T-helper 17 cell (primary cell): ENCODE results near the gene SCPEP1. TPM values are rescaled to one million over a fixed set of nuclear protein-coding genes. Genes with fewer than 3 reads are reported as not detected.
"Not testable (repeated sequence)": the region's sequence is repeated elsewhere in the genome, so short reads cannot be mapped to it uniquely, and the experiment has no call there.

Experiments used
- ATAC-seq: fragments of 150-1000 bp; cut with Tn5 transposase; 2 replicates; pipeline ENCODE4 v1.10.0; 2021; ENCODE audit warnings: mild to moderate bottlenecking, moderate library complexity
- DNase-seq, 3 donors: peaks; one replicate each; pipeline versions ENCODE4 v3.0.0 to v3.0.0-alpha.2; 2020 to 2021
- H3K9me3 ChIP-seq: one replicate; pipeline ENCODE4 v1.7.0; 2013; ENCODE audit warnings: low read length, mild to moderate bottlenecking; ENCODE audit not compliant: control insufficient read depth, poor library complexity, severe bottlenecking
- H3K27ac Mint-ChIP-seq: one replicate; pipeline ENCODE4 v1.8.0; 2022; ENCODE audit warnings: mild to moderate bottlenecking, moderate library complexity, mixed read lengths
- H3K27me3 Mint-ChIP-seq: one replicate; pipeline ENCODE4 v1.8.0; 2022; ENCODE audit warnings: mixed read lengths
- H3K36me3 Mint-ChIP-seq: one replicate; pipeline ENCODE4 v1.8.0; 2022; ENCODE audit warnings: low read depth, mixed read lengths
- H3K4me1 Mint-ChIP-seq: one replicate; pipeline ENCODE4 v1.8.0; 2022; ENCODE audit warnings: mild to moderate bottlenecking, mixed read lengths
- H3K4me3 Mint-ChIP-seq: one replicate; pipeline ENCODE4 v1.8.0; 2022; ENCODE audit warnings: mild to moderate bottlenecking, moderate library complexity, mixed read lengths
- total RNA-seq, 4 donors: library from RNA in 2 of 4; stranded (reverse) in 2 of 4; gene quantifications; one replicate each; pipeline ENCODE4 v1.2.3 and lab custom pipeline; 2022 to 2026

The SCPEP1 gene
- total RNA-seq, 2 donors from 2014 or later, result 17.7 to 21.9 TPM

- no peak overlapping the region for H3K4me3 Mint-ChIP-seq
- peaks cover 2% of the 10 kb centered on the region for H3K36me3 Mint-ChIP-seq
- no peaks in the 10 kb centered on the region for H3K9me3 ChIP-seq
- ATAC-seq (no peak), DNase-seq (no peak)
- H3K4me1 Mint-ChIP-seq, result peaks cover 4% of the 10 kb centered on the region
- no peak overlapping the region for H3K27ac Mint-ChIP-seq
- H3K27me3 Mint-ChIP-seq, result no peaks in the 10 kb centered on the region
These were observed 34.3 kb upstream of the SCPEP1 start for GRCh38 chr17:56943505-56944125.

- peaks cover 10% of the 10 kb centered on the region for H3K36me3 Mint-ChIP-seq
- no peak overlapping the region for H3K27ac Mint-ChIP-seq
- no peak for ATAC-seq
- no peaks in the 10 kb centered on the region for H3K9me3 ChIP-seq
- peaks cover 6% of the 10 kb centered on the region for H3K4me1 Mint-ChIP-seq
- H3K4me3 Mint-ChIP-seq, result no peak overlapping the region
- H3K27me3 Mint-ChIP-seq, result no peaks in the 10 kb centered on the region
- no peak for DNase-seq
These were observed 31.9 kb upstream of the SCPEP1 start for GRCh38 chr17:56945938-56946505.

- ATAC-seq, result no peak
- no peaks in the 10 kb centered on the region for H3K9me3 ChIP-seq
- Mint-ChIP-seq H3K4me1 (peaks cover 6% of the 10 kb centered on the region), H3K4me3 (no peak overlapping the region), H3K27ac (peak overlapping the region; percentile 63), H3K36me3 (peaks cover 10% of the 10 kb centered on the region), H3K27me3 (no peaks in the 10 kb centered on the region)
- DNase-seq, result no peak
These were observed 30.2 kb upstream of the SCPEP1 start for GRCh38 chr17:56947741-56948140.

- H3K27ac Mint-ChIP-seq, result peak overlapping the region; percentile 63
- no peak overlapping the region for H3K4me3 Mint-ChIP-seq
- H3K4me1 Mint-ChIP-seq, result peaks cover 7% of the 10 kb centered on the region
- ATAC-seq (no peak), DNase-seq (no peak)
- H3K27me3 Mint-ChIP-seq, result no peaks in the 10 kb centered on the region
- H3K36me3 Mint-ChIP-seq, result peaks cover 10% of the 10 kb centered on the region
- no peaks in the 10 kb centered on the region for H3K9me3 ChIP-seq
These were observed 29.4 kb upstream of the SCPEP1 start for GRCh38 chr17:56948491-56948890.

GRCh38 chr17:56949595-56949994 is 28.3 kb upstream of the SCPEP1 start:
- ATAC-seq (no peak), DNase-seq (no peak)
- H3K9me3 ChIP-seq, result no peaks in the 10 kb centered on the region
- H3K27ac Mint-ChIP-seq, result peak overlapping the region; percentile 16
- no peaks in the 10 kb centered on the region for H3K27me3 Mint-ChIP-seq
- no peak overlapping the region for H3K4me3 Mint-ChIP-seq
- peaks cover 10% of the 10 kb centered on the region for H3K36me3 Mint-ChIP-seq
- peaks cover 8% of the 10 kb centered on the region for H3K4me1 Mint-ChIP-seq

GRCh38 chr17:56956992-56957391 is 20.9 kb upstream of the SCPEP1 start:
- peaks cover 14% of the 10 kb centered on the region for H3K4me1 Mint-ChIP-seq
- no peak overlapping the region for H3K27ac Mint-ChIP-seq
- no peaks in the 10 kb centered on the region for H3K27me3 Mint-ChIP-seq
- ATAC-seq (no peak), DNase-seq (no peak)
- no peaks in the 10 kb centered on the region for H3K36me3 Mint-ChIP-seq
- no peak overlapping the region for H3K4me3 Mint-ChIP-seq
- no peaks in the 10 kb centered on the region for H3K9me3 ChIP-seq

GRCh38 chr17:56960596-56961538 is 17.1 kb upstream of the SCPEP1 start, which contains the start of gene COIL:
TSS of gene COIL (minus strand) at chr17:56961050. CDS start at chr17:56961019, 31 bp downstream.
- peak; percentile 82 to 96 (median 84) for DNase-seq
- no peaks in the 10 kb centered on the region for H3K9me3 ChIP-seq
- peak within 1 kb of the TSS; percentile 16 for H3K27ac Mint-ChIP-seq
- H3K27me3 Mint-ChIP-seq, result no peaks in the 10 kb centered on the region
- peaks cover 15% of the 10 kb centered on the region for H3K4me1 Mint-ChIP-seq
- H3K36me3 Mint-ChIP-seq, result no peaks in the 10 kb centered on the region
- ATAC-seq, result peak; percentile 98
- peak within 1 kb of the TSS; percentile 85 for H3K4me3 Mint-ChIP-seq

GRCh38 chr17:56965241-56965640 is 12.7 kb upstream of the SCPEP1 start:
- H3K9me3 ChIP-seq, H3K4me3 Mint-ChIP-seq, DNase-seq, H3K27ac Mint-ChIP-seq, H3K4me1 Mint-ChIP-seq, ATAC-seq, H3K36me3 Mint-ChIP-seq, H3K27me3 Mint-ChIP-seq: not testable (repeated sequence)

GRCh38 chr17:56965681-56966080 is 12.2 kb upstream of the SCPEP1 start:
- H3K9me3 ChIP-seq, H3K27me3 Mint-ChIP-seq, H3K4me1 Mint-ChIP-seq, ATAC-seq, H3K36me3 Mint-ChIP-seq, H3K4me3 Mint-ChIP-seq, DNase-seq, H3K27ac Mint-ChIP-seq: not testable (repeated sequence)

GRCh38 chr17:56966338-56966737 is 11.6 kb upstream of the SCPEP1 start:
- H3K9me3 ChIP-seq, result no peaks in the 10 kb centered on the region
- H3K27ac Mint-ChIP-seq, result no peak overlapping the region
- H3K27me3 Mint-ChIP-seq, result no peaks in the 10 kb centered on the region
- H3K36me3 Mint-ChIP-seq, result no peaks in the 10 kb centered on the region
- no peak overlapping the region for H3K4me3 Mint-ChIP-seq
- H3K4me1 Mint-ChIP-seq, result peaks cover 2% of the 10 kb centered on the region
- no peak for ATAC-seq
- DNase-seq, result no peak

GRCh38 chr17:56970974-56971373 is 7.0 kb upstream of the SCPEP1 start:
- no peak for ATAC-seq
- H3K27me3 Mint-ChIP-seq, result peaks cover 15% of the 10 kb centered on the region

GRCh38 chr17:56972111-56972730 is 5.7 kb upstream of the SCPEP1 start:
- H3K27ac Mint-ChIP-seq, result no peak overlapping the region
- peaks cover 15% of the 10 kb centered on the region for H3K27me3 Mint-ChIP-seq
- ATAC-seq, result no peak
- H3K4me1 Mint-ChIP-seq, result peaks cover 9% of the 10 kb centered on the region
- H3K9me3 ChIP-seq, result no peaks in the 10 kb centered on the region
- no peak overlapping the region for H3K4me3 Mint-ChIP-seq
- DNase-seq, result no peak
- H3K36me3 Mint-ChIP-seq, result peaks cover 2% of the 10 kb centered on the region

More at GRCh38 chr17:56970974-56971373, 7.0 kb upstream of the SCPEP1 start:
- Mint-ChIP-seq H3K27ac (no peak overlapping the region), H3K36me3 (peaks cover 2% of the 10 kb centered on the region), H3K4me1 (peaks cover 2% of the 10 kb centered on the region), H3K4me3 (no peak overlapping the region)
- no peaks in the 10 kb centered on the region for H3K9me3 ChIP-seq
- DNase-seq, result no peak

- ATAC-seq (no peak), DNase-seq (no peak)
- peaks cover 15% of the 10 kb centered on the region for H3K27me3 Mint-ChIP-seq
- no peak overlapping the region for H3K27ac Mint-ChIP-seq
- H3K36me3 Mint-ChIP-seq, result peaks cover 2% of the 10 kb centered on the region
- H3K9me3 ChIP-seq, result no peaks in the 10 kb centered on the region
- H3K4me3 Mint-ChIP-seq, result no peak overlapping the region
- H3K4me1 Mint-ChIP-seq, result peaks cover 15% of the 10 kb centered on the region
These were observed 4.4 kb upstream of the SCPEP1 start for GRCh38 chr17:56973520-56973919.
